ENCODE data around the gene MED9.
A peak's percentile ranks its signal among the peaks of the same experiment; 100 is the strongest.

The MED9 gene

GRCh38 chr17:17523731-17524490 is 47.1 kb downstream of the MED9 start:
- ATAC-seq (replicated peaks) (no peak), DNase-seq (no peak)
- Mint-ChIP-seq H3K27me3 (no peaks in the 10 kb centered on the region), H3K4me1 (ENCODE audit: low read depth in 2 of 2) (no peaks in the 10 kb centered on the region), H3K4me3 (no peak overlapping the region), H3K9me3 (no peaks in the 10 kb centered on the region), H3K27ac (no peak overlapping the region), H3K36me3 (ENCODE audit: insufficient read depth) (no peaks in the 10 kb centered on the region)

DNA sequence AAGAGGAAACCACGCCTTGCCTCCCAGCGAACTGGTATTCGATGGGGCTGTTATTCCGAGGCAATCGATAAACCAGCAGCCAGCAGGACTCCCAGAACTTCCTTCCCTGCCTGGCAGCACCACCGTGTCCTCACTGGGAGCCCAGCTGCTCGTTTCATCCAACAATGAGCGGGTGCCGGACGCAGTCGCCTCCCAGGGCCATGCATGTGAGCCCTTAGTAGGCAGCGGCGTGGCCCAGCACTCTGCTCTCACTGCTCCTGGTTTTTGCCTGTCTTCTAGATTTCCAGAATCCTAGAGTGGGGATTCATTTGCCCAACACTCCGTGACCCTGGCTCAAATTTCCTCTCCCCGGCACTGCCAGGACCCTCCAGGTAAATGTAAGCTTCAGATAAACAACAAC is 48.5 kb downstream of the MED9 start:
- Mint-ChIP-seq H3K9me3 (no peaks in the 10 kb centered on the region), H3K4me1 (ENCODE audit: low read depth in 2 of 2) (no peaks in the 10 kb centered on the region), H3K27ac (no peak overlapping the region), H3K27me3 (no peaks in the 10 kb centered on the region), H3K4me3 (no peak overlapping the region), H3K36me3 (ENCODE audit: insufficient read depth) (no peaks in the 10 kb centered on the region)
- no peak for DNase-seq
- ATAC-seq (replicated peaks) = no peak

- H3K36me3 Mint-ChIP-seq (ENCODE audit: insufficient read depth) = no peaks in the 10 kb centered on the region
- H3K27ac Mint-ChIP-seq = no peak overlapping the region
- ATAC-seq (replicated peaks) (no peak), DNase-seq (no peak)
- no peaks in the 10 kb centered on the region for H3K9me3 Mint-ChIP-seq
- no peaks in the 10 kb centered on the region for H3K27me3 Mint-ChIP-seq
- H3K4me3 Mint-ChIP-seq = no peak overlapping the region
- H3K4me1 Mint-ChIP-seq (ENCODE audit: low read depth in 2 of 2) = no peaks in the 10 kb centered on the region
Measured at GRCh38 chr17:17525956-17526355, 49.2 kb downstream of the MED9 start.

GRCh38 chr17:17526369-17526768 is 49.6 kb downstream of the MED9 start:
- Mint-ChIP-seq H3K27me3 (no peaks in the 10 kb centered on the region), H3K36me3 (ENCODE audit: insufficient read depth) (no peaks in the 10 kb centered on the region)
- DNase-seq = no peak

DNA sequence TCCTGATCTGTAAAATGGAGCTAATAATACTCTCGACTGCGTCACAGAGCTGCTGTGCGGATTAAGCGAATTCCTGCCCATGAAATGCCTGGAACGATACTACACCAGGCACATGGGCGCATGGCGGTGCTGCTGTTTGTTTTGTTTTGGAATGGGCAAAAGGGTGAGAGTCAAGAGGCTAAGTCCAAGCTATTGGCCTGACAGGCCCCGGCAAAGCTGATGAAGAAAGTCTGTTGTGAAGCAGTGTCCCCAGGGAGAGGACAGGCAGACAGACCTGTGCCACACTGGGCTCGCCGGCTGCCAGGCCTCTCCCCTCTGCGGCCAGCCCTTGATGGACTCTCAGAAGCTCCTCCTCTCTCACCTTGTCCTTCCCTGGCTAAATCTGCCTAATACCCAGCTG is 50.7 kb downstream of the MED9 start:
- H3K9me3 Mint-ChIP-seq = no peaks in the 10 kb centered on the region
- no peaks in the 10 kb centered on the region for H3K4me1 Mint-ChIP-seq (ENCODE audit: low read depth in 2 of 2)
- H3K27me3 Mint-ChIP-seq = no peaks in the 10 kb centered on the region
- no peak overlapping the region for H3K4me3 Mint-ChIP-seq
- no peaks in the 10 kb centered on the region for H3K36me3 Mint-ChIP-seq (ENCODE audit: insufficient read depth)
- no peak overlapping the region for H3K27ac Mint-ChIP-seq
- ATAC-seq (replicated peaks) (no peak), DNase-seq (no peak)

More at GRCh38 chr17:17526369-17526768, 49.6 kb downstream of the MED9 start:
- Mint-ChIP-seq H3K4me1 (ENCODE audit: low read depth in 2 of 2) (no peaks in the 10 kb centered on the region), H3K27ac (no peak overlapping the region), H3K4me3 (no peak overlapping the region), H3K9me3 (no peaks in the 10 kb centered on the region)
- ATAC-seq (replicated peaks) = no peak

DNA sequence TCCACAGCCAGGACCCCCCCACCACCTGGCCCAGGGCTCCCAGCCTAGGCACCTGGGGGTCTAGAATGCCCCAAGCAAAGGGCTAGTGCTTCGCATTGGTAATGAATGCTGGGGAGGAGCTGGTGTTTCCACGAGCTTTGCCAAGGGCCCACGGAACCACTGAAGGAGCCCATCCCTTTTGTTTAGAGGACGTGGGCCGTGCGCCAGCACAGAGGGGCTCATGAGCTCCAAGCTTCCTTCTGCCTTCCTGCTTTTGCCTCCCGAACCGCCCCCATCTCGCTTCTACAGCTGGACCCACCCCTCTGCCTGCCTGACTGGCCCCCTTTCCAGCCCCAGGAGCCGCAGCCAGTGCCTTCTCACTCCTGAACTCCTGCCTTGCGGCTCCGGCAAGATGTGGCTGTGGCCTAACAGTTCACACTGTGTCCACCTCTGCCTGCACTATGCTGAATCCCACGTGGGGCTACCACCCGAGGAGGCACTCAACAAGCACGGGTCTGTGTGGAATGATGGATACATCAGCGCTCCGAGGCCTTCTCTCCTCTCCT is 51.2 kb downstream of the MED9 start:
- Mint-ChIP-seq H3K4me1 (ENCODE audit: low read depth in 2 of 2) (no peaks in the 10 kb centered on the region), H3K27me3 (no peaks in the 10 kb centered on the region), H3K36me3 (ENCODE audit: insufficient read depth) (no peaks in the 10 kb centered on the region), H3K4me3 (no peak overlapping the region), H3K27ac (no peak overlapping the region), H3K9me3 (no peaks in the 10 kb centered on the region)
- DNase-seq (no peak), ATAC-seq (replicated peaks) (no peak)

DNA sequence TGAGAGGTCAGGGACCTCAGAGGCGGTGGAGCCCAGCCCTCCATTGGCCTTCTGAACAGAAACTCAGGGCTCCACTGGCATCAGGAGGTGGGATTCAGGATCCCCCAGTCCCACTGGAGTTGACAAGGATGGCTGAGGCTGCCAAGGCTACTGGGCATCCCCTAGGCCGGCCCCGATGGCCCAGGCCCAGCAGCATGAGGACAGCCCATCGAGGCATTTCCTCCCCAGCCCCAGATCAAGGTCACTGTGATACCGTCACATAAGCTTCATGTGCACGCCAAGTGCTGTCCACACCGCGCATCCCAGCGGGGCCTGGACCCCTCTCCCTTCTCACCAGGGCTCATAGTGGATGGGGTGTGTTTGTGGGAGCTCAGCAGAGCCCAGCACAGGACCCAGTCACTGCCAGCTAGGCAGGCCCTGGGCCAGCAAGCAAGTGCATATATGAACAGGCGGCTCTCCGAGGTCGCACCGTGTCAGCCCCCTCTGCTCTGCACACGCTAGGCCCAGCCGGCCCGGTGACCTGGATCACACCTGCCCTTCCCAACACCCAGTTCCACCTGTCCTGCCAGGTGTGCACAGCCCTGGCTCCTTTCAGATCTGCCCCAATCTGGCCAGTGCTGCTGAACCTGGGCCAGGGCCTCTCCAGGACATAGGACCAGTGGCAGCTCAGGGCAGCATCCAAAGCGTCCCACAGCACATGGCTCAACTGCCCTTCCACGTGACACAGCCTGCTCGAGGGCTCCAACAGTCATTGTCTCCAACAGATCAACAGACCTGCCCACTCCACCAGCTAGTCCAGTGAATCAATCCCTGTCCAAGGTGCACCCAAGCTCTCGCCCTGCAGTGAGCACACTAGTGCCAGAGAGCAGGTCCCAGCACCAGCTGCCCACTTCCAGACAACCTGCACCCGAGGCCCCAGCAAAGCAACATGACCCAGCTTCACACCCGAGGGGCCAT is 52.2 kb downstream of the MED9 start:
- Mint-ChIP-seq H3K4me3 (no peak overlapping the region), H3K9me3 (no peaks in the 10 kb centered on the region), H3K27ac (no peak overlapping the region), H3K27me3 (no peaks in the 10 kb centered on the region), H3K36me3 (ENCODE audit: insufficient read depth) (no peaks in the 10 kb centered on the region), H3K4me1 (ENCODE audit: low read depth in 2 of 2) (no peaks in the 10 kb centered on the region)
- no peak for ATAC-seq (replicated peaks)
- DNase-seq = no peak

- Mint-ChIP-seq H3K4me1 (ENCODE audit: low read depth in 2 of 2) (peaks cover 0 to 1% of the 10 kb centered on the region in 2 donors), H3K9me3 (no peaks in the 10 kb centered on the region), H3K36me3 (ENCODE audit: insufficient read depth) (no peaks in the 10 kb centered on the region), H3K27ac (no peak overlapping the region), H3K4me3 (no peak overlapping the region), H3K27me3 (no peaks in the 10 kb centered on the region)
- no peak for DNase-seq
- ATAC-seq (replicated peaks) = no peak
Measured at GRCh38 chr17:17531156-17531555, 54.4 kb downstream of the MED9 start.

GRCh38 chr17:17532991-17533390 is 56.2 kb downstream of the MED9 start:
- ATAC-seq (replicated peaks) = no peak

DNA sequence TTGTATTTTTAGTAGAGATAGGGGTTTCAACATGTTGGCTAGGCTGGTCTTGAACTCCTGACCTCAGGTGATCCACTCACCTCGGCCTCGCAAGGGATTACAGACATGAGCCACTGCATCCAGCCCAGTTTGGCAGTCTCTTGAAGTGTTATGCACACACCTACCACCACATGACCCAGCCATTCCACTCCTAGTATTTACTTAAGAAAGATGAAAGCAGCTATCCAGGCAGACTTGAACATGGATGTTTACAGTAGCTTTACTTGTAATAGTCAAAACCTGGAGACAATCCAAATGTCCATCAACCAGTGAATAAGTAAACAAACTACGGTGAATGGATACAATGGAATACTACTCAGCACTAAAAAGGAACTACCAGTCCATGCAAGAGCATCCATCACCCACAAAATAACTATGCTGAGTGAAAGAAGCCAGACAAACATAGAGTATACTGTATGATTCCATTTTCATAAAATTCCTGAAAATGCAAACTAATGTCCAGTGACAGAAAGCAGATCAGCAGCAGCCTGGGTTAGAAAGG is 57.2 kb downstream of the MED9 start:
- H3K9me3 Mint-ChIP-seq = no peaks in the 10 kb centered on the region
- no peak overlapping the region for H3K4me3 Mint-ChIP-seq
- peaks cover 0 to 1% of the 10 kb centered on the region in 2 donors for H3K4me1 Mint-ChIP-seq (ENCODE audit: low read depth in 2 of 2)
- no peak for ATAC-seq (replicated peaks)
- H3K27ac Mint-ChIP-seq = peak overlapping the region in 1 of 2 donors; percentile 22
- DNase-seq = no peak
- H3K36me3 Mint-ChIP-seq (ENCODE audit: insufficient read depth) = peaks cover 3% of the 10 kb centered on the region
- no peaks in the 10 kb centered on the region for H3K27me3 Mint-ChIP-seq

More at GRCh38 chr17:17532991-17533390, 56.2 kb downstream of the MED9 start:
- H3K4me3 Mint-ChIP-seq = no peak overlapping the region
- H3K36me3 Mint-ChIP-seq (ENCODE audit: insufficient read depth) = peaks cover 3% of the 10 kb centered on the region
- no peaks in the 10 kb centered on the region for H3K9me3 Mint-ChIP-seq
- H3K27ac Mint-ChIP-seq = peak overlapping the region in 1 of 2 donors; percentile 44
- H3K27me3 Mint-ChIP-seq = no peaks in the 10 kb centered on the region
- no peak for DNase-seq
- peaks cover 0 to 1% of the 10 kb centered on the region in 2 donors for H3K4me1 Mint-ChIP-seq (ENCODE audit: low read depth in 2 of 2)

- Mint-ChIP-seq H3K36me3 (ENCODE audit: insufficient read depth) (peaks cover 3% of the 10 kb centered on the region), H3K4me3 (no peak overlapping the region), H3K27ac (peak overlapping the region in 1 of 2 donors; percentile 67), H3K4me1 (ENCODE audit: low read depth in 2 of 2) (peaks cover 4 to 8% of the 10 kb centered on the region in 2 donors), H3K27me3 (no peaks in the 10 kb centered on the region), H3K9me3 (no peaks in the 10 kb centered on the region)
- ATAC-seq (replicated peaks) (no peak), DNase-seq (no peak)
Measured at GRCh38 chr17:17535957-17536356, 59.2 kb downstream of the MED9 start.

DNA sequence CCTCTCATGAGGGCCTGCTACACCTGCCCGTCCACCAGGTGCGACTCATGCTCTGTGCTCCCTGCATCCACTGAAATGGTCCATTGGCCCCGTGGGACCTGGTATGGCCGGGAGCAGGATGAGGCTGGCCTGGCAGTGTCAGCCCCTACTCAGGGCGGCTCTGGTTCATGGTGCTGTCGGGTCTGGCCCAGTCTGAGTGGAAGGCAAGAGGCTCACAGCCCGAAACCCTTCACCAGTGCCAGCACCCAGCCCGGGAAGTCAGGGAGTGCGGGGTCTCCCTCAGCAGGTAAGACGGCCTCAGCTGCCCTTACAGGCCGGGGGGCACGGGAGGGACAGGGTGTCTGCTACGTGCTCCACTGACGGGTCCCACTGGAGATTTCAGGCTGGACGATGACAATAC is 59.9 kb downstream of the MED9 start:
- H3K4me3 Mint-ChIP-seq = no peak overlapping the region
- H3K27ac Mint-ChIP-seq = no peak overlapping the region
- H3K27me3 Mint-ChIP-seq = no peaks in the 10 kb centered on the region
- peaks cover 5 to 8% of the 10 kb centered on the region in 2 donors for H3K4me1 Mint-ChIP-seq (ENCODE audit: low read depth in 2 of 2)
- no peaks in the 10 kb centered on the region for H3K9me3 Mint-ChIP-seq
- H3K36me3 Mint-ChIP-seq (ENCODE audit: insufficient read depth) = peaks cover 3% of the 10 kb centered on the region
- ATAC-seq (replicated peaks) (no peak), DNase-seq (no peak)

GRCh38 chr17:17537311-17538099 is 60.7 kb downstream of the MED9 start:
- no peak overlapping the region for H3K4me3 Mint-ChIP-seq
- peaks cover 5 to 8% of the 10 kb centered on the region in 2 donors for H3K4me1 Mint-ChIP-seq (ENCODE audit: low read depth in 2 of 2)
- no peak for ATAC-seq (replicated peaks)
- no peaks in the 10 kb centered on the region for H3K9me3 Mint-ChIP-seq
- no peak overlapping the region for H3K27ac Mint-ChIP-seq
- H3K36me3 Mint-ChIP-seq (ENCODE audit: insufficient read depth) = peaks cover 3% of the 10 kb centered on the region
- DNase-seq = no peak
- H3K27me3 Mint-ChIP-seq = no peaks in the 10 kb centered on the region

All from effector memory CD8-positive, alpha-beta T cell (primary cell).